IPS DF 4.7 (cell line): ENCODE measurements around the gene CRYBG1.

Source experiments
- DNase-seq: peaks from one replicate; pipeline ENCODE4 v3.0.0-alpha.2; 2013; ENCODE audit warnings: low spot score; ENCODE audit errors: extremely low read depth

The CRYBG1 gene

GRCh38 chr6:106360410-106360988 is at the start of gene CRYBG1:
Gene CRYBG1, plus strand, starts transcription at chr6:106360717. Its CDS starts 192 bp downstream, at chr6:106360909.
- peak; percentile 56 for DNase-seq

GRCh38 chr6:106315765-106316374 is 44.6 kb upstream of the CRYBG1 start:
- no peak for DNase-seq

- no peak for DNase-seq
Measured at GRCh38 chr6:106316375-106316766, 44.1 kb upstream of the CRYBG1 start.

- no peak for DNase-seq
Measured at GRCh38 chr6:106318061-106318460, 42.5 kb upstream of the CRYBG1 start.

- no peak for DNase-seq
Measured at GRCh38 chr6:106318851-106319250, 41.7 kb upstream of the CRYBG1 start.

- DNase-seq: no peak
Measured at GRCh38 chr6:106321940-106322339, 38.6 kb upstream of the CRYBG1 start.

- no peak for DNase-seq
Measured at GRCh38 chr6:106324726-106325335, 35.7 kb upstream of the CRYBG1 start.

GRCh38 chr6:106325336-106326178 is 35.0 kb upstream of the CRYBG1 start, which contains the start of gene ATG5:
Gene ATG5, minus strand, starts transcription at chr6:106325760. Its CDS starts 9,552 bp downstream, at chr6:106316208.
- peak; percentile 98 for DNase-seq

- no peak for DNase-seq
Measured at GRCh38 chr6:106334646-106335448, 25.7 kb upstream of the CRYBG1 start.

- DNase-seq: no peak
Measured at GRCh38 chr6:106339334-106340029, 21.0 kb upstream of the CRYBG1 start.

- DNase-seq: no peak
Measured at GRCh38 chr6:106347219-106347618, 13.3 kb upstream of the CRYBG1 start.

GRCh38 chr6:106356378-106356777 is 4.1 kb upstream of the CRYBG1 start:
- no peak for DNase-seq

GRCh38 chr6:106359959-106360409 is 533 bp upstream of the CRYBG1 start:
- no peak for DNase-seq

- no peak for DNase-seq
Measured at GRCh38 chr6:106360989-106361430, 493 bp downstream of the CRYBG1 start.

GRCh38 chr6:106363401-106364138 is 3.1 kb downstream of the CRYBG1 start:
- DNase-seq: no peak

- DNase-seq: no peak
Measured at GRCh38 chr6:106369739-106370138, 9.2 kb downstream of the CRYBG1 start.

GRCh38 chr6:106370639-106371038 is 10.1 kb downstream of the CRYBG1 start:
- no peak for DNase-seq

GRCh38 chr6:106372838-106373501 is 12.5 kb downstream of the CRYBG1 start:
- DNase-seq: no peak
